ENCODE data around the gene LOC128125822.

Gene LOC128125822

GRCh38 chr6:63573899-63574553 is 1.7 kb downstream of the LOC128125822 start:
- peak; percentile 12 for ATAC-seq

GRCh38 chr6:63574554-63574900 is 2.2 kb downstream of the LOC128125822 start:
- intact Hi-C loops (cut with DNase I): no loop called here
- Histone ChIP-seq H3K9me3 (no peaks in the 10 kb centered on the region), H3K27ac (peak overlapping the region; percentile 99), H3K36me3 (peaks cover 34% of the 10 kb centered on the region), H3K27me3 (no peaks in the 10 kb centered on the region), H3K4me3 (peak overlapping the region; percentile 90), H3K4me1 (no peaks in the 10 kb centered on the region)
- DNase-seq (no peak), ATAC-seq (no peak)
- no peak for TF ChIP-seq CTCF (IDR thresholded peaks at IDR 0.05)

More at GRCh38 chr6:63573899-63574553, 1.7 kb downstream of the LOC128125822 start:
- Histone ChIP-seq H3K27me3 (no peaks in the 10 kb centered on the region), H3K36me3 (peaks cover 29% of the 10 kb centered on the region), H3K27ac (peak overlapping the region; percentile 99), H3K4me1 (no peaks in the 10 kb centered on the region), H3K4me3 (peak overlapping the region; percentile 90), H3K9me3 (no peaks in the 10 kb centered on the region)
- no peak for DNase-seq
- TF ChIP-seq CTCF (IDR thresholded peaks at IDR 0.05): peak; percentile 66
- intact Hi-C loops (cut with DNase I): no loop called here

GRCh38 chr6:63576147-63576772 is 4.0 kb downstream of the LOC128125822 start:
- no peaks in the 10 kb centered on the region for H3K27me3 ChIP-seq
- ATAC-seq (no peak), DNase-seq (no peak)
- H3K4me1 ChIP-seq: no peaks in the 10 kb centered on the region
- no peak overlapping the region for H3K27ac ChIP-seq
- TF ChIP-seq CTCF (IDR thresholded peaks at IDR 0.05): no peak
- peak overlapping the region; percentile 90 for H3K4me3 ChIP-seq
- intact Hi-C loops (cut with DNase I): no loop called here
- H3K9me3 ChIP-seq: no peaks in the 10 kb centered on the region
- peaks cover 52% of the 10 kb centered on the region for H3K36me3 ChIP-seq

GRCh38 chr6:63576985-63577712 is 4.9 kb downstream of the LOC128125822 start:
- H3K36me3 ChIP-seq: peaks cover 61% of the 10 kb centered on the region
- no peaks in the 10 kb centered on the region for H3K9me3 ChIP-seq
- DNase-seq: no peak
- H3K4me3 ChIP-seq: no peak overlapping the region
- ATAC-seq: no peak
- intact Hi-C loops (cut with DNase I): no loop called here
- no peaks in the 10 kb centered on the region for H3K27me3 ChIP-seq
- H3K27ac ChIP-seq: no peak overlapping the region
- H3K4me1 ChIP-seq: no peaks in the 10 kb centered on the region
- no peak for TF ChIP-seq CTCF (IDR thresholded peaks at IDR 0.05)

- Histone ChIP-seq H3K27me3 (no peaks in the 10 kb centered on the region), H3K9me3 (no peaks in the 10 kb centered on the region), H3K4me3 (no peak overlapping the region), H3K4me1 (no peaks in the 10 kb centered on the region), H3K36me3 (peaks cover 68% of the 10 kb centered on the region), H3K27ac (no peak overlapping the region)
- DNase-seq: no peak
- intact Hi-C loops (cut with DNase I): no loop called here
- TF ChIP-seq CTCF (IDR thresholded peaks at IDR 0.05): no peak
- ATAC-seq: no peak
Measured at GRCh38 chr6:63578757-63579156, 6.5 kb downstream of the LOC128125822 start.
